ENCODE data around the gene RGS19.
A peak's percentile ranks its signal among the peaks of the same experiment; 100 is the strongest.

Gene RGS19

DNA sequence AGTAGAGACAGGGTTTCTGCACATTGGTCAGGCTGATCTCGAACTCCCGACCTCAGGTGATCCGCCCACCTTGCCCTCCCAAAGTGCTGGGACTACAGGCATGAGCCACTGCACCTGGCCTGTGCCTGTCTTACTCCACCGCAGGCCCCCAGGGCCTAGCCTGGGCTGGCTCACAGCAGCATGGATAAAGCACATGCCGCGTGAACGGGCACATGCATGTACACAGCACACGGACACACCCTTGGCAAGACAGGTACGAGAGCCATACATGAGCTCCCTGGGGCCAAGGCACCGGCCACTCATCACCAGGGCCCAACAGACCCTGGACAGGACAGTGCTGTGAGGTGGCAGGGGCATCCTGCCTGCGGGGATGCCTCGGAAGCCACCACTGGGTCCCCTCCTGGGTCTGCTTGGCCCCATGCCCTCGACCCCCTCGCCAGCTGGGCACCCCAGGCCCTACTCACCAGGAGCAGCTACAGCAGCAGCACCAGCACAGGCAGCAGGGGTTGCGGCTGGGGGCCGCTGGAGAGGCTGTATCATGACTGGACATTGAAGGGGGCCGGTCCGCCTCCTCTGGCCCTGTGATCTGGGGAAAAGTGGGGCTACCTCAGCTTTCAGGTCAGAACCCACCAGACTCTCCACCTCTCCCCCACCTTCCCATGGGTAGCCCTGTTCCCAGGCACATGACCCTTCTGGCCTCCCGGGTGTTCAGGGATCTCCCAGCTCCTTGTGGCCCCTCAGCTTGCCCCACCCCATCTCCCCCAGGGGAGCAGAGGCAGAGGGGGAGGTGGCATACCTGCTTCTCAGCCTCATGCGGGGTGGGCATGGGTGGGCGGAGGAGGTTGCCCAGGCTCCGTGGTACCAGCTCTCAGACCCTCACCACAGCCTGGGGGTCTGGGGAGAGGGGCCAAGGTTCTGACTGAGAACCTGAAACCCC is 3.0 kb downstream of the RGS19 start:
- DNase-seq, result no peak

DNA sequence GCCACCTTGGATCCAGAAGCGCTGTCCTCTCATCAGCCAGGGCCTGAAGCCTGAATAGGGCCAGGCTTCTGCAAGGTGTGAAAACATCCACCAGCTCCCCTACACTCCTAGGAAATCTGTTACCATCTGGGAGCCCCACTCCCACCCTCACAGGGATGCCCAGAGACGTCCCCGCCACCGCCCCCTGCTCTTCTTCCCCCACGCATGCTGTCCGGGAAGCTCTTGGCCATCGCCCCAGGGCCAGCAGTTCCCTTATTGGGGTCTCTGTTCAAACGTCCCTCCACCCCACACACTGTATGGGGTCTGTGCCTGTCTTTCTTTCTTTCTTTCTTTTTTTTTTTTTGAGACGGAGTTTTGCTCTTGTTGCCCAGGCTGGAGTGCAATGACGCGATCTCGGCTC is 3.8 kb downstream of the RGS19 start:
- DNase-seq, result no peak

GRCh38 chr20:64074963-64075362 is 4.4 kb downstream of the RGS19 start:
- no peak for DNase-seq

- no peak for DNase-seq
Observed at GRCh38 chr20:64074184-64074789, 5.0 kb downstream of the RGS19 start.

GRCh38 chr20:64073476-64074183 is 5.7 kb downstream of the RGS19 start:
- no peak for DNase-seq

DNA sequence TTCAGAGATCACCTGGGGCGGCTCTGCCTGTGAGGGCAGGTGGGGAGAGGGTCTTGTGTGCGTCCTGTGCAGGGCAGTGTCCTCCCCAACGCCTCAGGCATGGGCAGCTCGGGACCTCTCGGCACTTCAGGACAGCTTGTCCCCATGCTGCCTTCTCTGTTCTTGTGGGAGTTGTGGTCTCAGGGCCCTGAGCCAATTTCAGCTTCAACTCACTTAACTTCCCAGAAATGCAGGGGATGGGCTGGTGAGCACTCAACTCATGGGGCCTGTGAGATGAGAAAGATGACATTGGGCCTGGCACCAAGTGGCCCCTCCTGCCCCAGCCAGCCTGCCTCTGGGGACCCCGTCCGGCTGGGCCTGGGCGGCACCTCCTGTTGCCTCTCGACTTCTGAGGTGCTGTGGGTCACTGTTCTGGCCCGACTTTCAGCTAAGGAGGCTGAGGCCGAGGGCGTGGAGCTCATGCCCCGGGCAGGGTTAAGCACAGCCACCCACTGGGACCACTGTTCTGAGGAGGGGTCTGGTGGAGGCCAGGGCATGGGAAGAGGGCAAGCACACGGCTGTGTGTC is 6.7 kb downstream of the RGS19 start:
- DNase-seq, result no peak

DNA sequence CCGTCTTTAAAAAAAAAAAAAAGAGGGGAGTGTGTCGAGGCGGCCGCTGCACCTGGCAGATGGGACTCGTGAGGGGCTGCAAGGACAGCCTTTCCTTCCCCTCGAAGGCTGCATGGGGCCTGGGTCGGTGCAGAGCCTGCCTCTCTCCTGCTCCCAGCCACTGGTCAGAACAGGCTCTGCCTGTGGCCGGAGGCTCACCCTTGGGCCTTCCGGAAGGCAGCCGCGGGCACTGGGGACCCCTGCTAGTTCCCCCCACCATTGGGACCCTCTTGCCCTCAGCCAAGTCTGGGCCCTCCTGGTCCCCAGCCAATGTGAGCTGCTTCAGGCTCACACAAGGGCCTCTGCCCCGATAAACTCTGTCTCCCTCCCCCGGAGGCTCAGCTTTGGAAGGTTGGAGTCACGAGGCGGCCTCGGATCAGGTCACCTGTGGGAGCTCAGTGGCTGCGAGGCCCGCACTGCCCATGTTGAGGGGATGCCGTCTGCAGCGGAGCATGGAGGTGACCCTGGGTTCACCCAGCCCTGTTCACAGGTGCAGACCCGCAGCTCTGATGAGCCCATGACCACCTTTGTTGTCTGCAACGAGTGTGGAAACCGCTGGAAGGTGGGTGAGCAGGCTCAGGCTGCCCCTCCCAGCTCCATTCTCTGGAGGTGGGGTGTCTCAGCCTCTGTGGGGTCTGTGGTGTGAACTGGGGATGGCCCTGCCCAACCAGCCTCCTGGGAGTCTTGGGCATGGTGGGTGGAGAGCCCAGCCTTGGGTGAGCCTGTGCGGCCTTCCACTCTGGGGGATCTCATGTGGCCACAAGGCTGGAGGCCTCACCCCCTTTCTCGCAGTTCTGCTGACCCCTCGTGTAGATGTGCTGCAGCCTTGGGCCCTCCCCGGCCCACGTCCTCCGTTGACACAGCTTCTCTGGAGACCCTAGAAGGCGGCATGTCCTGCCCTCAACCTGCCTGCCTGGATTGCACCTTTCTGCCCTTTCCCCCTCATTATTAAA is 7.7 kb downstream of the RGS19 start:
- no peak for DNase-seq

GRCh38 chr20:64070244-64070993 is 8.9 kb downstream of the RGS19 start:
- DNase-seq, result no peak

GRCh38 chr20:64069614-64070243 is 9.6 kb downstream of the RGS19 start:
- peak; percentile 52 for DNase-seq

DNA sequence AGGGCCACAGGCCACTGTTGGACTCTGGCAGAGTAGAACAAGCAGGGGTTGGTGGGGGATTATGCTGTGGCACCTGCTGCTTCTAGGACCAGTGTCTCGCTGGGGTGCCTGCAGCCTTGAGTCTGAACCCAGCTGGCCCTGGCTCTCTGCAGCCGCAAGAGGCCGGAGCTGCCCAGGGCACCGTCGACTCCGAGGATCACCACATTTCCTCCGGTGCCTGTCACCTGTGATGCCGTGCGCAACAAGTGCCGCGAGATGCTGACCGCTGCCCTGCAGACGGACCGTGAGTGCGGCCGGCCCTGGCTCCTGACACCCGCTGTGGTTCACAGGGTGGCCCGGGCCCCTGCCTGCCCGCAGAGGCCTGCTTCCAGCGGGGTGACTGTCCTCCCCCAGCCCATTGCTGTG is 10.1 kb downstream of the RGS19 start:
- no peak for DNase-seq

- no peak for DNase-seq
Observed at GRCh38 chr20:64068386-64069208, 10.7 kb downstream of the RGS19 start.

- DNase-seq, result no peak
Observed at GRCh38 chr20:64067733-64068307, 11.5 kb downstream of the RGS19 start.

DNA sequence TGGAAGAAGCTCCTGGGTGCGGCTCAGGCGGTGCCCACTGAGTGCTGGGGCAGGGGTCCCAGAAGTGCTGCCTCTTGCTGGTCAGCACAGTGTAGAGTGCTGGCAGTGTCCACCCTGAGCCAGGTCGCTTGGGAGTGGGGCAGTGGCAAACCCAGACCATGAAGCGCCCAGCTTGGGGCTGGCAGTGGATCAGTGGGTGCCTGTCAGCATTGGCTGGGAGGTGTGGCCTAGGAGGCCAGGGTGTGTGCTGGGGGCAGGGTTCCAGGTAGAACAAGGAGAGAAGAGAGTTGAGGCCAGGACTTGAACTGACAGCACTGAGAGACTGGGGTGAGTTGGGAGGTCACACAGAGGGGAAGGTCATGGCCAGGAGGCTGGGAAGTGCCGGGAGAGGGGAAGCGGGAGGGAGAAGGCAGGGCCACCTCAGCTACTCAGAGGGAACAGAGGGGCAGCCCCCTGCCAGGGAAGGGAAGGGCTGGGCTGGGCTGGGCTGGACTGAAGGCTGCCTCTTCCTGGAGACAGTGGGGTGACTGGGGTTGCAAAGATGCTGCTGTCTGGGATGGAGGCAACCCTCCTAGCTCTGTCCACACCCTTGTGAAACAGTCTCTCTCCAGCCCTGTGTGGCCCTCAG is 12.2 kb downstream of the RGS19 start:
- DNase-seq, result no peak

DNA sequence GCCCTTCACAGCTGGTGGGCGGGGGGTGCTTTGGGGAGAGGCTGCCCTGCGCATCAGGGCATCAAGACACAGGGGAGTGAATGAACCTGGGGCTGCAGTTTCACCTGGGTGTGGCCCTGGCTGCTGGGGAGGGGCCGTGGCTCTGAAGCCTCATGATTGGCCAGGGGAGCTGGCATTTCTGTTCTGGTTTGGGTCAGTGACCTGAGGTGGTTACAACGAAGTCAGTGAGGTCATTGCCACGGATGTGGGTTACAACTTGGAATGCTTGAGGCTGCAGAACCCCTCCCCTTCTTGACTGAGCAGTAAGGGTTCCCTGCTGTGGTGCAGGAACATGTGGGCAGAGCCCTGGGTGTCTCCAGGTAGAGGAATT is 13.4 kb downstream of the RGS19 start:
- DNase-seq, result peak; percentile 78

GRCh38 chr20:64065062-64065973 is 14.0 kb downstream of the RGS19 start:
- no peak for DNase-seq

GRCh38 chr20:64064145-64064698 is 15.1 kb downstream of the RGS19 start:
- DNase-seq, result no peak

- peak; percentile 63 for DNase-seq
Observed at GRCh38 chr20:64063389-64064144, 15.8 kb downstream of the RGS19 start.

All from stimulated activated CD8-positive, alpha-beta memory T cell treated with anti-CD3 and anti-CD28 coated beads, Interleukin-4, amount 100 ng/mL, for 48 hours (primary cell).